Measurements from ENCODE around the gene CTRB2.

DNA sequence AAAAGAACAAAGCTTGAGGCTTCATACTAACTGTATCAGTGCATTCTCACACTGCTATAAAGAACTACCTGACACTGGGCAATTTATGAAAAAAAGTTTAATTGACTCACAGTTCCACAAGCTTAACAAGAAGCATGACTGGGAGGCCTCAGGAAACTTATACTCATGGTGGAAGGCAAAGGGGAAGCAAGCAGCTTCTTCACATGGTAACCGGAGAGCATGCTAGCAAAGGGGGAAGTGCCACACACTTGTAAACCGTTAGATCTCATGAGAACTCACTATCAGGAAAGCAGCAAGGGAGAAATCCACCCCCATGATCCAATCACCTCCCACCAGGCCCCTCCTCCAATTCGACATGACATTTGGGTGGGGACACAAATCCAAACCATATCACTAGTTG lies 25.3 kb downstream of the CTRB2 start:
- TF ChIP-seq, protein P1, sequence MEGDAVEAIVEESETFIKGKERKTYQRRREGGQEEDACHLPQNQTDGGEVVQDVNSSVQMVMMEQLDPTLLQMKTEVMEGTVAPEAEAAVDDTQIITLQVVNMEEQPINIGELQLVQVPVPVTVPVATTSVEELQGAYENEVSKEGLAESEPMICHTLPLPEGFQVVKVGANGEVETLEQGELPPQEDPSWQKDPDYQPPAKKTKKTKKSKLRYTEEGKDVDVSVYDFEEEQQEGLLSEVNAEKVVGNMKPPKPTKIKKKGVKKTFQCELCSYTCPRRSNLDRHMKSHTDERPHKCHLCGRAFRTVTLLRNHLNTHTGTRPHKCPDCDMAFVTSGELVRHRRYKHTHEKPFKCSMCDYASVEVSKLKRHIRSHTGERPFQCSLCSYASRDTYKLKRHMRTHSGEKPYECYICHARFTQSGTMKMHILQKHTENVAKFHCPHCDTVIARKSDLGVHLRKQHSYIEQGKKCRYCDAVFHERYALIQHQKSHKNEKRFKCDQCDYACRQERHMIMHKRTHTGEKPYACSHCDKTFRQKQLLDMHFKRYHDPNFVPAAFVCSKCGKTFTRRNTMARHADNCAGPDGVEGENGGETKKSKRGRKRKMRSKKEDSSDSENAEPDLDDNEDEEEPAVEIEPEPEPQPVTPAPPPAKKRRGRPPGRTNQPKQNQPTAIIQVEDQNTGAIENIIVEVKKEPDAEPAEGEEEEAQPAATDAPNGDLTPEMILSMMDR (IDR thresholded peaks at IDR 0.05), result no peak
- no peak for TF ChIP-seq EZH2 (IDR thresholded peaks at IDR 0.05)
- no peak for TF ChIP-seq EZH2phosphoT487 (IDR thresholded peaks at IDR 0.05)

All from neural progenitor cell (in vitro differentiated cells).